Smooth muscle cell (in vitro differentiated cells): ENCODE data around the gene PMPCA. TPM values are rescaled to one million over a fixed set of nuclear protein-coding genes. Genes with fewer than 3 reads are reported as not detected.

ENCODE experiments used
- DNase-seq: peaks from one replicate; lab custom pipeline; 2025; ENCODE audit not compliant: unreplicated experiment; lab: John Stamatoyannopoulos, UW
- H2AFZ ChIP-seq: fragments of 200-600 bp; sonication (generic); 2 replicates; pipeline ENCODE4 v1.6.0; 2016; ENCODE audit warnings: antibody characterized with exemption, low read depth, mild to moderate bottlenecking
- H3F3A ChIP-seq: fragments of 200-600 bp; sonication (generic); 2 replicates; pipeline ENCODE4 v1.6.0; 2017; ENCODE audit warnings: antibody characterized with exemption, low read depth
- H3K27ac ChIP-seq: fragments of 200-600 bp; sonication (generic); 2 replicates; pipeline ENCODE4 v1.5.1; 2016; ENCODE audit warnings: low read depth, mild to moderate bottlenecking
- H3K27me3 ChIP-seq: fragments of 200-600 bp; sonication (generic); 2 replicates; pipeline ENCODE4 v1.6.1; 2016; ENCODE audit warnings: low read depth, mild to moderate bottlenecking
- H3K36me3 ChIP-seq: fragments of 200-600 bp; sonication (generic); 2 replicates; pipeline ENCODE4 v1.5.1; 2016; ENCODE audit warnings: low read depth
- H3K4me1 ChIP-seq: fragments of 200-600 bp; sonication (generic); 2 replicates; pipeline ENCODE4 v1.5.1; 2016; ENCODE audit warnings: low read depth
- H3K4me2 ChIP-seq: fragments of 200-600 bp; sonication (generic); 2 replicates; pipeline ENCODE4 v1.6.0; 2016; ENCODE audit warnings: mild to moderate bottlenecking
- H3K4me3 ChIP-seq: fragments of 200-600 bp; sonication (generic); 2 replicates; pipeline ENCODE4 v1.5.1; 2016; ENCODE audit warnings: mild to moderate bottlenecking
- H3K79me2 ChIP-seq: fragments of 200-600 bp; sonication (generic); 2 replicates; pipeline ENCODE4 v1.6.0; 2016; ENCODE audit warnings: low read depth, mild to moderate bottlenecking
- H3K9ac ChIP-seq: fragments of 200-600 bp; sonication (generic); 2 replicates; pipeline ENCODE4 v1.6.0; 2016; ENCODE audit warnings: low read depth
- H3K9me3 ChIP-seq: fragments of 200-600 bp; sonication (generic); replicated peaks from 2 replicates; pipeline ENCODE4 v1.5.1; 2016; ENCODE audit warnings: low read depth
- H4K20me1 ChIP-seq: fragments of 200-600 bp; sonication (generic); 2 replicates; pipeline ENCODE4 v1.6.0; 2016; ENCODE audit warnings: low read depth
- CTCF ChIP-seq: fragments of 200-600 bp; sonication (generic); IDR thresholded peaks from 2 replicates; pipeline ENCODE4 v1.5.1; 2017; ENCODE audit warnings: borderline replicate concordance, mild to moderate bottlenecking, antibody characterized with exemption; ENCODE audit not compliant: insufficient read depth, poor library complexity, severe bottlenecking
- WGBS: methylation state at CpG from one replicate; pipeline ENCODE4 v1.1.7; 2016; ENCODE audit warnings: low lambda C conversion rate; 5-methylcytosine and 5-hydroxymethylcytosine counted together
- polyA plus RNA-seq: library from polyadenylated mRNA; unstranded; fragments of >200 nt; fragmentation: Nextera tagmentation; extraction: Ambion mirVana; gene quantifications from 2 replicates; pipeline ENCODE4 v1.2.1, GENCODE V29; 2016
- total RNA-seq: library from RNA; depleted of rRNA; stranded (reverse); fragments of >200 nt; gene quantifications from 2 replicates; pipeline ENCODE4 v1.2.3, GENCODE V29; 2014

PMPCA gene
- total and polyA plus RNA-seq, 2 experiments from 2014 or later: 39.8 to 73.0 TPM

- H3K36me3 ChIP-seq: no peaks in the 10 kb centered on the region
- H3K4me2 ChIP-seq: no peak overlapping the region
- no peak overlapping the region for H3K4me3 ChIP-seq
- no peaks in the 10 kb centered on the region for H4K20me1 ChIP-seq
- H3K27ac ChIP-seq: no peak overlapping the region
- H3K9ac ChIP-seq: no peak overlapping the region
- H3F3A ChIP-seq: no peaks in the 10 kb centered on the region
- no peaks in the 10 kb centered on the region for H3K9me3 ChIP-seq
- 95% methylated on average over 12 of the region's 12 CpGs for WGBS
- H3K79me2 ChIP-seq: no peaks in the 10 kb centered on the region
- no peak for TF ChIP-seq CTCF
- H3K4me1 ChIP-seq: peaks cover 12% of the 10 kb centered on the region
- H3K27me3 ChIP-seq: no peaks in the 10 kb centered on the region
- no peak for DNase-seq
- no peak overlapping the region for H2AFZ ChIP-seq
These were observed 35.4 kb upstream of the PMPCA start for GRCh38 chr9:136375096-136375495.

GRCh38 chr9:136376457-136376856, 34.0 kb upstream of the PMPCA start:
- no peak overlapping the region for H3K9ac ChIP-seq
- no peak for DNase-seq
- peaks cover 12% of the 10 kb centered on the region for H3K4me1 ChIP-seq
- no peak overlapping the region for H3K4me3 ChIP-seq
- H3K27ac ChIP-seq: no peak overlapping the region
- H4K20me1 ChIP-seq: no peaks in the 10 kb centered on the region
- no peaks in the 10 kb centered on the region for H3K27me3 ChIP-seq
- H3K9me3 ChIP-seq: no peaks in the 10 kb centered on the region
- no peaks in the 10 kb centered on the region for H3K36me3 ChIP-seq
- H2AFZ ChIP-seq: no peak overlapping the region
- no peak overlapping the region for H3K4me2 ChIP-seq
- 97% methylated on average over 8 of the region's 8 CpGs for WGBS
- H3K79me2 ChIP-seq: no peaks in the 10 kb centered on the region
- no peaks in the 10 kb centered on the region for H3F3A ChIP-seq
- TF ChIP-seq CTCF: no peak

GRCh38 chr9:136377341-136378169, 32.9 kb upstream of the PMPCA start:
- Histone ChIP-seq H3K9ac (no peak overlapping the region), H3K4me3 (no peak overlapping the region), H3K4me1 (peaks cover 7% of the 10 kb centered on the region), H3K79me2 (no peaks in the 10 kb centered on the region), H4K20me1 (no peaks in the 10 kb centered on the region), H2AFZ (no peak overlapping the region), H3F3A (no peaks in the 10 kb centered on the region), H3K9me3 (no peaks in the 10 kb centered on the region), H3K27ac (no peak overlapping the region), H3K27me3 (no peaks in the 10 kb centered on the region), H3K4me2 (no peak overlapping the region), H3K36me3 (no peaks in the 10 kb centered on the region)
- WGBS: 97% methylated on average over 28 of the region's 32 CpGs
- TF ChIP-seq CTCF: no peak
- DNase-seq: no peak
